GM18499 (cell line): ENCODE measurements around the gene KRTAP3-3.
"Not testable (repeated sequence)": the region's sequence is repeated elsewhere in the genome, so short reads cannot be mapped to it uniquely, and the experiment has no call there.

Source experiments
- ATAC-seq: cut with Tn5 transposase; IDR thresholded peaks from one replicate; pipeline ENCODE4 v1.9.1; 2021; ENCODE audit warnings: moderate number of reproducible peaks; ENCODE audit not compliant: insufficient read depth, unreplicated experiment

The KRTAP3-3 gene

GRCh38 chr17:41008811-41009210, 14.8 kb upstream of the KRTAP3-3 start, which contains the start of gene KRTAP3-1:
Gene KRTAP3-1 (minus strand): TSS chr17:41009128. CDS start chr17:41009074, 54 bp downstream.
- ATAC-seq, result no peak

- ATAC-seq, result no peak
Observed at GRCh38 chr17:41004397-41004796, 10.4 kb upstream of the KRTAP3-3 start.

DNA sequence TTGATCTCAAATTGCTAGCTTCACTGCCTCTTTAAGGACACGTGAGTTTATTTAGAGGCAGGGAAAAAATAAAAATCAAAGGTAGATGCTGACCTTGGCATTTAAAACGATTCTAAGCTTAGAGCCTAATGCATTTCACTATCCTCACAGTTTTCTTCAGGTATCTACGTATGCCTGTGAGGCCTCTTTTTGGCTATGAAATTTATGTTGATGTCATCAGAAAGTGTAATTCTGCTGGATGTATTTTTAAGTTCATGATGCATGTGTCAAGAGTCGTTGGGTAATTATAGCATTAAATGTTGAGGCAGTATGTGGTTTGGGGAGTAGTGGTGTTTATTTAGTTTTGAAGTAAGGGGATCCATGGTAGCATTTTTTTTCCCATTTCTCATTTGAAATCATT, 10.0 kb upstream of the KRTAP3-3 start:
- ATAC-seq, result no peak

GRCh38 chr17:41002814-41003213, 8.8 kb upstream of the KRTAP3-3 start:
- no peak for ATAC-seq

- no peak for ATAC-seq
Observed at GRCh38 chr17:41001795-41002194, 7.8 kb upstream of the KRTAP3-3 start.

- ATAC-seq, result not testable (repeated sequence)
Observed at GRCh38 chr17:40999563-40999962, 5.6 kb upstream of the KRTAP3-3 start, which contains the start of gene KRTAP3-2. Gene KRTAP3-2 (minus strand): TSS chr17:40999906. CDS start chr17:40999853, 53 bp downstream.

GRCh38 chr17:40997361-40997760, 3.4 kb upstream of the KRTAP3-3 start:
- no peak for ATAC-seq

DNA sequence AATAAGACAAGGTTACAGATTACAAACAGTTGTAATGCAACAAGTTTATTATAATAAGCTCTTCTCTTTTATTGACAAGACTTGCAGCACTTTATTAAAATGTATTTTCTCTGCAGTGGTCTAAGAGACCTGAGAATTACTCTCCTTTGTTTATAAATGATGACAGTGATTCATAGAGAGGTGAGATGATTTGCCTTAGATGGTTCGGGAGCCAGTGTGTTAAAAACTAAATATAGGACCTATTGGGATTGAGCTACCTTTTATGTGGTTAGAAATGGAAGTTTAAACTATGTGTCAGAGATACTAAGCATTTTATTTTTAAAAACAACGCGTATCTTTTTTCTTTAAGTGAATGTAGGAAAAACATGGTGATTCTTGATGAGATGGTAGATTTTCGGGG, 2.9 kb upstream of the KRTAP3-3 start:
- ATAC-seq, result no peak

DNA sequence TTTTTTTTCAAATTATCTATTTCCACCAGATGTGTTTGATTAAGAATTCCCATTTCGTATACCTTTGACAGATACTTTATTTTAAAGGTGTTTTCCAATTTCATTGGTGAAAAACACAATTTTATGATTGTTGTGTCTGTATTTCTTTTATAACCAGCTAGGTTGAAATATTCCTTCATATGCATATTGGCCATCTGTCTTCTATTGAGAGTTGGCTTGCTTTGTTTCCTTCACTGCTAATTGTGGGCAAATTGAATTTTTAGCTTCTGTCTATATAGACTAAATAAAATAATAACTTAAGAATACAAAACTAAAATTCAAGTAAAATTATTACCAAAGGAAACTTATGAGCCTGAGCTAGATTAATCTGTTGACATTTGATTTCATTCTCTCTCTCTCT, 1.2 kb upstream of the KRTAP3-3 start:
- no peak for ATAC-seq

- no peak for ATAC-seq
Observed at GRCh38 chr17:40993084-40993483, 880 bp downstream of the KRTAP3-3 start.

GRCh38 chr17:40992666-40993065, 1.3 kb downstream of the KRTAP3-3 start:
- ATAC-seq, result no peak

GRCh38 chr17:40986920-40987319, 7.0 kb downstream of the KRTAP3-3 start:
- ATAC-seq, result no peak

DNA sequence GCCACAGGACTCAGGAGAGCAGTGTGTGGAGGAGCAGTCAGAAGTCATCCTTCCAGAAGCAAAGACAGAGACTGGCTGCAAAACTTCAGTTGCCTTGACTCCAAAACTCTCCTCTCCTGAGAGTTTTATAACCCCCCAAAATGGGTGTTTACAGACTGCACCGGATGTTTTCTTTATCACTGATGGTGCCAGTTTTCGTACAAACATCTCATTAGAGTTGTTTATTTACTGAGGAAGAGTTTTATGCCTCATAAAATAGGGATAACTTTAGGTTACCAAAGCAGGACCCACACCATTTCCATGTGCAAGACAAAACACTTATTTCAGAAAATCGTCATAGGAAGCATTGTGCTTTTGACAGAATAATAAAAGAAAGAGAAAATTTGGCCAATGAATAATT, 9.7 kb downstream of the KRTAP3-3 start, which contains the start of gene KRT40:
TSS of gene KRT40 (minus strand) at position 101 of the 400 bp plus-strand sequence. CDS start at position 48, 53 bp downstream.
- ATAC-seq, result no peak

GRCh38 chr17:40981115-40981514, 12.8 kb downstream of the KRTAP3-3 start:
- no peak for ATAC-seq

- no peak for ATAC-seq
Observed at GRCh38 chr17:40980596-40980995, 13.4 kb downstream of the KRTAP3-3 start.

GRCh38 chr17:40980117-40980516, 13.8 kb downstream of the KRTAP3-3 start:
- no peak for ATAC-seq

DNA sequence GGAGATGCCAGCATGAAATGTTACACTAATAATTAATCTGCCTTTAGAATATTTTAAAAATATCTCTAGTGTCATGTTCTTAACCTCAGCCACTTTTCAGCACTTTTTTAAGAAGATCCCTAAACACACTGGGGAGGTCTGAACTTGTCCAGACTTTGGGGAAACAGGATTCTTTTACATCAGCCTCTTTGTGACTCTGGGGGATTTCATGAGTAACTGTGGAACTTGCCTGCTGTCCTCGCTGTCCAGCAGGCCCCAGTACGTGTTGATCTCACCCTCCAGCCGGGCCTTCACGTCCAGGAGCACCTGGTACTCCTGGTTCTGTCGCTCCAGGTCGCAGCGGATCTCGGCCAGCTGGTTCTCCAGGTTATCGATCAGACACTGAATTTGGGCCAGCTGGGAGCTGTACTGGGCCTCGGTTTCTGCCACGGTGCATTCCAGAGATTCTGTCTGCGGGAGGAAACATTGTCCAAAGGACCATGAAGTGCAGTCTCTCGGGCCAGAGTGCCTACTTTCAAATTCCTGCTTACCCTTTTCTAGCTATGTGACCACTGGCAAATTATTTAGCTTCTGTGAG, 15.3 kb downstream of the KRTAP3-3 start:
- ATAC-seq, result no peak

GRCh38 chr17:40975516-40975915, 18.4 kb downstream of the KRTAP3-3 start:
- ATAC-seq, result no peak

- ATAC-seq, result no peak
Observed at GRCh38 chr17:40974366-40974765, 19.6 kb downstream of the KRTAP3-3 start.

GRCh38 chr17:40967582-40967981, 26.4 kb downstream of the KRTAP3-3 start:
- no peak for ATAC-seq

DNA sequence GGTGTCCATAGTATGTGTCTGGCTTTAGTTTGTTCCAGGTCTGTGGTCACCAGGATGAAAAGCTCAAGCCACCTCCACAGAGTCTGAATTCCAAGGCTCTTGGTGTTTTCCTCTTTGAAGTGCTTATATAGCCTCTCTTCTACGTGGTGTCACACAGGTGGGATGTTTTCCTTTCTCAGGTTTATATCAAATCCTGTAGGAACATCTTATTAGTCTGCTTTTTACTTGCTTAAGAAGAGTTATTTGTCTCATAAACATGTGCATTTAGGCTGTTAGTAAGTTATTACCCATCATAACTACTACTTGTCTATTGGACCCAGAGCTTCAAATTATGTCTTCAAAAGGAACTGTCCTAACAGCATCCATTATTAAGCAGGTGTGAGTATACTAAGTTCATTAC, 27.1 kb downstream of the KRTAP3-3 start, which contains the start of gene KRT39:
TSS of gene KRT39 (minus strand) at position 101 of the 400 bp plus-strand sequence. CDS start at position 9, 92 bp downstream.
- ATAC-seq, result no peak

GRCh38 chr17:40963838-40964237, 30.1 kb downstream of the KRTAP3-3 start:
- ATAC-seq, result no peak
